Measurements from ENCODE around the gene FOXL2NB.
A peak's percentile ranks its signal among the peaks of the same experiment; 100 is the strongest.

GRCh38 chr3:138914870-138915502 lies 32.0 kb upstream of the FOXL2NB start:
- TF ChIP-seq CTCF (IDR thresholded peaks at IDR 0.05) (no peak), POLR2A (IDR thresholded peaks at IDR 0.05) (peak; percentile 52)
